ENCODE results near the gene AP3M1.

AP3M1 gene

GRCh38 chr10:74093530-74094164 lies 57.0 kb downstream of the AP3M1 start:
- DNase-seq (ENCODE audit: extremely low read depth, low read depth), result no peak
- TF ChIP-seq CTCF (IDR thresholded peaks at IDR 0.05; ENCODE audit: low read depth, low read length), result no peak

- TF ChIP-seq CTCF (IDR thresholded peaks at IDR 0.05; ENCODE audit: low read depth, low read length), result no peak
- DNase-seq (ENCODE audit: extremely low read depth, low read depth), result no peak
Measured at GRCh38 chr10:74092372-74092771, 58.3 kb downstream of the AP3M1 start.

- DNase-seq (ENCODE audit: extremely low read depth, low read depth), result no peak
- no peak for TF ChIP-seq CTCF (IDR thresholded peaks at IDR 0.05; ENCODE audit: low read depth, low read length)
Measured at GRCh38 chr10:74088722-74089121, 61.9 kb downstream of the AP3M1 start.

- TF ChIP-seq CTCF (IDR thresholded peaks at IDR 0.05; ENCODE audit: low read depth, low read length), result no peak
- DNase-seq (ENCODE audit: extremely low read depth, low read depth), result no peak
Measured at GRCh38 chr10:74086317-74086716, 64.3 kb downstream of the AP3M1 start.

- no peak for TF ChIP-seq CTCF (IDR thresholded peaks at IDR 0.05; ENCODE audit: low read depth, low read length)
- no peak for DNase-seq (ENCODE audit: extremely low read depth, low read depth)
Measured at GRCh38 chr10:74084955-74085354, 65.7 kb downstream of the AP3M1 start.

- no peak for TF ChIP-seq CTCF (IDR thresholded peaks at IDR 0.05; ENCODE audit: low read depth, low read length)
- no peak for DNase-seq (ENCODE audit: extremely low read depth, low read depth)
Measured at GRCh38 chr10:74083304-74083703, 67.3 kb downstream of the AP3M1 start.

GRCh38 chr10:74081941-74082718 lies 68.5 kb downstream of the AP3M1 start:
- TF ChIP-seq CTCF (IDR thresholded peaks at IDR 0.05; ENCODE audit: low read depth, low read length), result no peak
- no peak for DNase-seq (ENCODE audit: extremely low read depth, low read depth)
